ENCODE results near the gene UBAP2L. TPM values are rescaled to one million over a fixed set of nuclear protein-coding genes. Genes with fewer than 3 reads are reported as not detected.

Gene UBAP2L
- total and polyA plus RNA-seq, 10 of the 15 experiments (the other 5 are each of a cell fraction or from before 2014, with no cell fraction given) = 49.9 to 198 (median 152) TPM

GRCh38 chr1:154221278-154222001, 685 bp downstream of the UBAP2L start (continued):
- TF ChIP-seq MEF2A (IDR thresholded peaks at IDR 0.05; ENCODE audit: insufficient read depth, low read depth, low read length) (no peak), HDGF (IDR thresholded peaks at IDR 0.05) (0 out of 2 replicates have a peak, but pooled peaks have one; percentile 35), MTA3 (IDR thresholded peaks at IDR 0.05; ENCODE audit: borderline replicate concordance, low read length) (no peak), NKRF (conservative IDR thresholded peaks at IDR 0.05) (0 out of 2 replicates have a peak, but pooled peaks have one; percentile 31), TCF12 (IDR thresholded peaks at IDR 0.05; ENCODE audit: low read depth, low read length) (0 out of 2 replicates have a peak, but pooled peaks have one; percentile 25), MAX (IDR thresholded peaks at IDR 0.05; ENCODE audit: low read depth, low read length) (no peak), BCLAF1 (IDR thresholded peaks at IDR 0.05) (no peak), SPI1 (IDR thresholded peaks at IDR 0.05; ENCODE audit: borderline replicate concordance, insufficient read depth, low read depth, low read length) (no peak), KLF5 (IDR thresholded peaks at IDR 0.05; ENCODE audit: partially characterized antibody) (no peak), RELA (IDR thresholded peaks at IDR 0.05; ENCODE audit: borderline replicate concordance, partially characterized antibody) (no peak), TAF1 (IDR thresholded peaks at IDR 0.05; ENCODE audit: borderline replicate concordance, low read depth, low read length) (peak; percentile 61; the same call in 1 of the 2 replicates), SIN3A (IDR thresholded peaks at IDR 0.05; ENCODE audit: low read depth, low read length) (0 out of 2 replicates have a peak, but pooled peaks have one; percentile 9), ZNF592 (IDR thresholded peaks at IDR 0.05) (no peak), CHD2 (IDR thresholded peaks at IDR 0.05; ENCODE audit: borderline replicate concordance, low read depth, low read length) (no peak), PAX8 (IDR thresholded peaks at IDR 0.05) (no peak), SMARCA5 (IDR thresholded peaks at IDR 0.05) (no peak), CTCF (IDR thresholded peaks at IDR 0.05 in 2 of 3, conservative IDR thresholded peaks at IDR 0.05 in 1 of 3; ENCODE audit: control insufficient read depth in 2 of 3, extremely low read depth in 1 of 3, insufficient read depth in 1 of 3, low read depth in 3 of 3, low read length in 3 of 3) (no peak), YBX1 (IDR thresholded peaks at IDR 0.05) (no peak), TBL1XR1 (IDR thresholded peaks at IDR 0.05; ENCODE audit: low read depth, low read length) (no peak)
